ENCODE measurements around the gene RGS9. TPM values are rescaled to one million over a fixed set of nuclear protein-coding genes. Genes with fewer than 3 reads are reported as not detected.

Gene RGS9
- polyA plus RNA-seq, 2 of the 4 experiments (the other 2 are of a cell fraction) = 6.9 to 14.3 TPM

GRCh38 chr17:65155622-65156021 is 18.5 kb downstream of the RGS9 start:
- ChIA-PET POLR2A (interaction anchor here (0.7 kb wide), 1 partner anchor 191 kb away, joined by 3 read pairs; no protein-coding TSS in a partner anchor), CTCF (interaction anchor here (1.1 to 13.8 kb wide), 8 partner anchors 8 to 194 kb away, joined by 3 to 158 read pairs (median 4); partner anchors contain the start of gene RGS9)
- 19% methylated on average over 2 of the region's 2 CpGs for WGBS (ENCODE audit: missing lambda C conversion rate)
- FAIRE-seq = no peak
- ATAC-seq = no peak; a peak in 1 of 6 replicates
- H3K4me1 ChIP-seq = peaks cover 15% of the 10 kb centered on the region
- TF ChIP-seq ELK1 (IDR thresholded peaks at IDR 0.05; ENCODE audit: low read depth, low read length) (no peak), PBX3 (IDR thresholded peaks at IDR 0.05) (no peak), HEYL (CRISPR knock-in tag; IDR thresholded peaks at IDR 0.05) (no peak), HMGXB4 (CRISPR knock-in tag; IDR thresholded peaks at IDR 0.05; ENCODE audit: borderline replicate concordance) (no peak), NPAS2 (CRISPR knock-in tag; IDR thresholded peaks at IDR 0.05; ENCODE audit: borderline replicate concordance) (no peak), SREBF2 (IDR thresholded peaks at IDR 0.05) (no peak), MYC (IDR thresholded peaks at IDR 0.05; ENCODE audit: borderline replicate concordance, low read length) (no peak), HES2 (IDR thresholded peaks at IDR 0.05) (no peak), RARB (CRISPR knock-in tag; IDR thresholded peaks at IDR 0.05) (no peak), REST (IDR thresholded peaks at IDR 0.05) (no peak)
- H3K4me2 ChIP-seq = peak overlapping the region; percentile 10
- no peak overlapping the region for H3K4me3 ChIP-seq
- no peaks in the 10 kb centered on the region for H3K9me3 ChIP-seq
- no peak for DNase-seq (ENCODE audit: low read depth in 1 of 2, low spot score in 1 of 2)
- no peak overlapping the region for H3K27ac ChIP-seq

GRCh38 chr17:65156185-65156834 is 19.1 kb downstream of the RGS9 start:
- H3K27ac ChIP-seq = no peak overlapping the region
- WGBS (ENCODE audit: missing lambda C conversion rate) = 85% methylated on average over 21 of the region's 21 CpGs

More at GRCh38 chr17:65156185-65156834, 19.1 kb downstream of the RGS9 start:
- FAIRE-seq (no peak), DNase-seq (ENCODE audit: low read depth in 1 of 2, low spot score in 1 of 2) (no peak), ATAC-seq (no peak)
- ChIA-PET CTCF (interaction anchor here (1.7 to 13.8 kb wide), 2 partner anchors 10 to 19 kb away, joined by 6 to 158 read pairs; partner anchors contain the start of gene RGS9), POLR2A (no interaction called here)
- no peaks in the 10 kb centered on the region for H3K9me3 ChIP-seq
- TF ChIP-seq POLR2AphosphoS2 (conservative IDR thresholded peaks at IDR 0.05; ENCODE audit: low read length) (no peak), EHF (CRISPR knock-in tag; IDR thresholded peaks at IDR 0.05) (no peak), FOSB (CRISPR knock-in tag; IDR thresholded peaks at IDR 0.05) (no peak), BCL3 (IDR thresholded peaks at IDR 0.05) (no peak), RNF2 (IDR thresholded peaks at IDR 0.05; ENCODE audit: borderline replicate concordance, low read depth) (no peak), GATA3 (IDR thresholded peaks at IDR 0.05; ENCODE audit: borderline replicate concordance) (no peak)
- no peak overlapping the region for H3K4me2 ChIP-seq
- no peak overlapping the region for H3K4me3 ChIP-seq
- H3K4me1 ChIP-seq = peaks cover 15% of the 10 kb centered on the region

Data from A549 (cell line).